ENCODE results near the gene PDIA4.
"Not testable (repeated sequence)": the region's sequence is repeated elsewhere in the genome, so short reads cannot be mapped to it uniquely, and the experiment has no call there.

The PDIA4 gene

DNA sequence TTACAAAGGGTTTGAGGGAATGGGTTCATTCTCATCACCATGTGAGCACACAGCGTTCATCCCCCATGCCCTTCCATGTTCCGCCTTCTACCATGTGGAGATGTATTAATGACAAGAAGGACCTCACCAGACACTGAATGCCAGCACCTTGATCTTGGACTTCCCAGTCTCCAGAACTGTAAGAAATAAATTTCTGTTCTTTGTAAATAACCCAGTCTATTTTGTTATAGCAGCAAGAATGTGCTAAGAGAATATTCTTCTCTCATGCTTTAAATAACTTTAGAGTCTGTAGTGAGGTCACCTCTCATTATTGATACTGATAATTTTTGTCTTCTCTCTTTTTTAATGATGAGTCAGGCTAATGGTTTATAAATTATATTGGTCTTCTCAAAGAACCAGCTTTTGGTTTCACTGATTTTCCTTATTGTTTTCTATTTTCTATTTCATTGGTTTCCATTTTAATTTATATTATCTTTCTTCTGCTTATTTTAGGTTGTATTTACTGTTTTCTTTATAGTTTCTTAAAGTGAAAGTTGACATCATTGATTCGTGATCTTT lies 3.1 kb upstream of the PDIA4 start:
- DNase-seq: no peak

DNA sequence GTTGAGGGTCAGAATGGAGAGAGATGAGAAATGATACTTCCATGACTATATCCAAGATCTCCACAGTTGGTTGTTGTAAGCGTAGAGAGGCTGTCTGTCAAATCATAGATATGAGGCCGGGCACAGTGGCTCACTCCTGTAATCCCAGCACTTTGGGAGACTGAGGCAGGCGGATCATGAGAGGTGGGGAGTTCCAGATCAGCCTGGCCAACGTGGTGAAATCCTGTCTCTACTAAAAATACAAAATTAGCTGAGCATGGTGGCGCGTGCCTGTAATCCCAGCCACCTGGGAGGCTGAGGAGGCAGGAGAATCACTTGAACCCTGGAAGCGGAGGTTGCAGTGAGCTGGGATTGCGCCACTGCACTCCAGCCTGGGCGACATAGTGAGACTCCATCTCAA lies 2.1 kb upstream of the PDIA4 start:
- not testable (repeated sequence) for DNase-seq

DNA sequence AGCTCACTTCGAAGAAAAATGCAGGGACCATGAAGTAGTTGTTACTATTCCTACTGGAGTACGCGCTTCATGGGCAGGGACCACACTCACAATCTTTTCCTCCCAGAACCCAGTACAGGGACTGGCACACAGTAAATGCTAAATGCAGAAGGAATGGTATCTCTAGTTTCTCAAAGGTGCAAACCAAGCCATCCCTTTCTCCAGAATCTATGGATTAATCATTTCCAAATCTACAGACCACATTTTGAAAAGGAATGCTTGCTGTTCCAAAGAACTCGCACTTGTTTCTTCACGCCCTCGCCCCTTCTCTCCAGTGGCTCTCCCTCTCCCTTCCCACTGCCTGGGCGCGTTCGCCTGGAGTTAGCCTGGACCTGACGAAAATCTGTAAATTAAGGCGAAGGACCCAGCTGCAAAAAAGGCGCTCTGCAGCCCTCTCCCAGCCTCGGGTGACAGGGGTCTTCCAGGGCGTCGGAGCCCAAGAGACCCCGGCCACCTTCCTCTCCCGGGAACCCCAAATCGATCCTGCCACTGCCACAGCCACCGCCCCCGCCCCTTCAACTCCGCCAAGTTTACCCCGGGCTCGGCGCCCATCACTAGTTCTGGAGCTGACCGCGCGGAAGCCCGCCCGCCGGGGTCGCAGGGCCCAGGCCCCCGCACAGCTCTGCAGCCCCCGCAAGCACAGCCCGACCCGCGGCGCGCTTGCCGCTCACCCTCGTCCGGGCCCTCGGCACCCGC lies 527 bp downstream of the PDIA4 start:
- no peak for DNase-seq

DNA sequence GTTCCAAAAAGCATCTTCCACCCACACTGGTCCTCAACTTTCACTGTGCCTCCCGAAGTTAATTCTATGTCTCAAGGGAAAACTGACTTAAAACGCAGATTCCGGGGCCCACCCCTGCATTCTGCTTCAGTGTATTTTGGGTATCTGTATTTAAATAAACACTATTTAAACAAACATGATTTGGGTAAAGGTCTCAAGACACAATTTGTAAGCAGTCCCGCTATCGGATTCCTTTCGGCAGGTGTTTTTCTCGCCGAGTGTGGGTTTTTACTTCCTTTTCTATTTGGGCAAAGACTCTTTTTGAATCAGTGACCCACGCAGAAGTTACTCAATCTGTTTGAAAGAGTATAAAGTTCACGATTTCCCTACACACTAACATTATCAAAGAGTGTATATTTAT lies 1.2 kb downstream of the PDIA4 start:
- no peak for DNase-seq

DNA sequence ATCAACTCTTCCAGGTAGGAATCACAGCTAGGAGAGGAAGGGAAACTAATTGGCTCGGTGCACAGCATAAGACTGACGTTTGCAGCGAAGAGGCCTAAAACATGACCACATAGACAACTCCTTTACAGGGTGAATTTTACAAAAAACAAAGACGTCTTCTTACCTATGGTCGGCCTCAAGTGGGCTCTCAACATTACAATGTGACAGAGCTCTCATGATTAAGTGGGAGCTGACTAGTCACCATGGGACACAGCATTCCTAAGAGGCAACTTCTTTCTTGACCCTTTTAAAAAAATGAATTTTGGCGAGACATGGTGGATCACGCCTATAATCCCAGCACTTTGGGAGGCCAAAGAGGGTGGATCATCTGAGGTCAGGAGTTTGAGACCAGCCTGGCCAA lies 4.6 kb downstream of the PDIA4 start:
- no peak for DNase-seq

DNA sequence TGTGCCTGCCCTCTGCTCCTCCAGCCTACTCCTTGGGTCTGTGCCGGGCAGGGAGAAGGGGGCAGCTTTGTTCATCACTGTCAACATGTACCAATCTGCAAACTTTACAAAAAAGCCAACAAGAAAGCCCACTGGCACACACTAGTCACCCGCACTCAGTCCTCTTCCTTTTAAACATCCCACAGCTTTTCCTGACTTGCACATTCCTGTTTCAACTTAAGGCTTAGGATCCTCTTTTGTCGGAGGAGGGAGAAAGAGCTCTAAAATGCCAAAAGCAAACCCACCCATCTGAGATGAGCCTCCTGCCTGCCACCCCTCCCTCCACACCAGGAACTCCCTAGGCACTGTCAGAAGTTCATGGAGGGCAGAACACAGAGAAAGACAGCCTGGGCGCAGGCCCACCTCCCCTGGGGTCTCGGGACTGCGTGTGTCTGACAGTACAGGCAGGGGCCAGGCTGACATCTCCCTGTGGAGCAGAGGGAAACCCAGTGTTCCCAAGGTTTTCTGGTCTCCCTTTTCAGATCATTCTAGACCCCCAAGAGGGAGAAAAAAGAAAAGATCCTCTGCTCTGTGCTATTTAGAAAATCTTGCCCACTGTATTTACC lies 5.4 kb downstream of the PDIA4 start:
- no peak for DNase-seq

DNA sequence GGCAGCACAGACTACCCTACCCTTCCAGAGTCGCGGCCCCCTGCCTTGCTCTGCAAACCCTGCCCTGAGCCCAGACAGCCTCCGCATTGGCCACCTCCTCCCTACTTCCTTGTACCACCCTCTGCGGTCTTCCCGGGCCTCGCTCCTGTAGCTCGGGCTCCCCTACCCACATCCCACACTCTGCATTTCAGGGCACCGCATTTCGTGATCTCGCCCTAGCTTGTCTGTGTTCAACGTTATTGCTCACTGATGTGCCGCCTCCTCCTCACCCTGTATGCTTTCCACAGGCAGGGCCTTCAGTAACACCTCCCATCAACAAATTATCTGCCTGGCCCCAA lies 6.6 kb downstream of the PDIA4 start:
- no peak for DNase-seq

DNA sequence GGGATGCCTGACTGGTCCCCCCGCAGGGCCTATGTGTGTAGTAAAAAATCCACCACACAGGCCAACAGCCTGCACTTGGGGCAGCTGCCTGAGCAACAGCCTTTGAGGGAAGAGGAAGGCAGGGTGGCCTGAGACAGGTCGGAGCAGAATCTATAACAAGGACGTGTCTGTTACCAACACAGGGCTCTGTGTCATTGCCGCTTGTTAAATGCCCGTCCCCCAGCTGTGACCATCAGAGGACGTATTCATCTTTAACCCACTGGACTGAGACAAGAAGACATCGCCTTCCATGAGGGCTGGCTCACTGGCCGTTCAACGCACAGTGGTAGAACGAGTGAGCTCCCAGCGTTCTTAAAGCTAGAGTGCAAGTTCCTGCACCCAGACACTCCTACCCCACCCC lies 7.8 kb downstream of the PDIA4 start:
- DNase-seq: no peak

DNA sequence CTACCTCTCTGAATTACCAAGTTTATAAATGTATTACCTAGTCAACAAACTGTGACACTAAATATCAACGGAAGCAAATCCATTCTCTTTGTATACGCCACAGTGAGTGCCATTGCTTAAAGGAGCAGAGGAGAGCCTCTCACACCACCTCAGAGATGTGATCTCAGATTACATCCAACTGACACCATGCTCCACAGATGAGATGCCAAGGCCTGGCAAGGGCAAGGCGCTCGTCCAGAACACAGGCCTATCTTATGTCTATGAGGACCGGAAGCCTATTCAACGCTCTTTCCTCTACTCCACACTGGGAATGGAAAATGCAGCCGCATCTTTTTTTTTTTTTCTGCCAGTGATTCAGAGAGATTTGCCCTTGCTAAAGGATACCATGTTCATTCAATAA lies 11.4 kb downstream of the PDIA4 start:
- no peak for DNase-seq

DNA sequence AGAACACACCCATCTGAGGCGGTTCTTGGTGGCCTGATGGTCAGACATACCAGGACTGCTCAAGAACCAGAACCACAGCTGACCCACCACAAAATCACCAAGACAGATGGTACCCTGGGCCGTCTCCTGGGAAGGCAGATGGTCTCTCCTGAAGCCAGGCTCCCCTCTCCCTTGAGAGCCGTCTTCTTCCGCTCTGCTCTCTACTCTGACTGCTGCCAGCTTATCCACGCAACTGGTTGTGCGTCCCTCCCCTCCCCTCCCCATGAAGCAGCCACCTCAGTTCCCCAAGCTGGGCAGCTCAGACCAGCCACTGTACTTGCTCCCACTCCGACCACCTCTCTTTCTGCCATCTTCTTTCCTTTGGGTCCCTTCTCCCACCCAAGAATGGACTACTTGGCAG lies 14.0 kb downstream of the PDIA4 start:
- DNase-seq: no peak

DNA sequence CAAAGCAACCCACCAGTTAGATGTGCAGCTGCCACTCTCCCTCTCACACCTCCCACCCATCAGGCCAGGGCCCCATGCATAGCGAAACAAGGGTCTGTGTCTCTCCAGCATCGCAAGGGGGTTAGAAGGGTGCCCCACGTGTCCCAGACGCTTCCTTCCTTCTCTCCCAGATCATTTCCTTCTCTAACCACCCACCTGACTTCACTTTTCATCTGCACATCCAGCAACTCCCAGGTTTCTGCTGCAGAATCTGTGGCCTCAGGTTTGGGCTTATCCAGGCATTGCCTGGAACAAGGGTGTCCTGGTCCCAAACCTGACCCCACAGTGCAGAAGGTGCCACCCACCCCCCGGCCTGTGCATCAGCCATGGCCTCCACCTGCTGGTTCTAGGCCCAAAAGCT lies 14.4 kb downstream of the PDIA4 start:
- no peak for DNase-seq

DNA sequence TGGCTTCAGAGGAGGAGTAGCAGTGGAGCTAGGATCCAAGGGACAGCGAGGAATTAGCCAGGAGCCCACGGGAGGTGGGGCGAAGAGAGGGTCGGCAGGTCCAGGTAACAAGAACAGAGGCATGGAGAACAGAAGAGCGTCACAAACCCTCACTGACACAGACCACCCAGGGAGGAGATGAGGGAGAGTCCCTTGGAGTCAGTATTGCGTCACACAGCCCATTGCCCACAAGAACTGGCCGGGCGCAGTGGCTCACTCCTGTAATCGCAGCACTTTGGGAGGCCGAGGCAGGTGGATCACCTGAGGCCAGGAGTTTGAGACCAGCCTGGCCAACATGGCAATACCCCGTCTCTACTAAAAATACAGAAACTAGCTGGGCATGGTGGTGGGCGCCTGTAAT lies 15.6 kb downstream of the PDIA4 start:
- not testable (repeated sequence) for DNase-seq

DNA sequence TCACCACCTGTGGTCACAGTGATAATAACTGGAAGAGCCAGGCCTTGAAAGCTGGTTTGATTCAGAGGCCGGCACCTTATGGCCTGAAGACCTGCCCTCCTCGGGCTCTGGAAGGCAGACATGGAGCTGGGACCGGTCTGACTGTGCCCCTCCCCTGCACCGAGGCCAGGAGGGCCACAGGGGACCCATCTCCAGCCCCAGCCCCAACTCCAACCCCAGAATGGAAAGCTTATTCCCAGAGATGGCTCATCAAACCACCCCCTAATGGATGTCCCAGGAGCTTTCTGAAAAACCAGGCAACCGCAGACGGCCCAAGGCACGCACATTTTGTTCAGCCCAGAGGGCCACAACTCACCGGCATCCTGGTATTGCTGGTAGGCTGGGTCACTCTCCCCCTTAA lies 16.8 kb downstream of the PDIA4 start:
- no peak for DNase-seq

DNA sequence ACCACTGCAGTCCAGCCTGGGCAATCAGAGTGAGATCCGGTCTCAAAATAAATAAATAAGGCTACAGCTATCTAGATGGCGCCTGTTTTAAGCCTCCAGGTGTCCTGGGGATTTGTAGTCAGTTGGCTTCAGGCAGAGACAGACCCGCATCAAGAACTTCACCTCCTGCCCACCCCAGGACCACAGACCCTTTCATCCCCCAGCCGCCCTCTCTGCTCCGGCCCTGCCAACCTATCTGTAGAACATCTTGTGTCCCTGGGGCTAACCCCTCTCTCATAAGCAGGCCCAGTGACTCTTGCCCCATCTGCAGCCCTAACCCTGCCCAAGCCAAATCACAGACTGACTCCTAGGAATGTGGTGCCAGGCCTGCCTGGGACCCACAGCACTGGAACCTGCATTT lies 17.9 kb downstream of the PDIA4 start:
- no peak for DNase-seq

DNA sequence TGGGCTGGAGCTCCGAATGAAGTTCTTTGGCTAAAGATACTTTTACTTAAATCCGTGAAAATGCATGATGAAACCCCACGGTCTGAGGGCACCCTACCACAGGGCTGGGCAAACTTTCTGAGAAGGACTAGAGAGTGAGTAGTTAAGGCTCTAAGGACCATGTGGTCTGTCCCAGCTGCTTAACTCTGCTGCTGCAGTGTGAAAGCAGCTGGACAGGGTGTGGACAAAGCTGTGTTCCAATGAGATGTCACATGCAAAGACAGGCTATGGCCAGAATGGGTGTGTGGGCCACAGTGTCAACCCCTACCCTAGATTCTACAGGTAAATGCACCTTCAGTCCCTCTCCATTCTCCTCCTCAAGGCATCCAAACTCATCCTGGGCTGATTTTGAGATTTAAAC lies 18.8 kb downstream of the PDIA4 start:
- DNase-seq: no peak

DNA sequence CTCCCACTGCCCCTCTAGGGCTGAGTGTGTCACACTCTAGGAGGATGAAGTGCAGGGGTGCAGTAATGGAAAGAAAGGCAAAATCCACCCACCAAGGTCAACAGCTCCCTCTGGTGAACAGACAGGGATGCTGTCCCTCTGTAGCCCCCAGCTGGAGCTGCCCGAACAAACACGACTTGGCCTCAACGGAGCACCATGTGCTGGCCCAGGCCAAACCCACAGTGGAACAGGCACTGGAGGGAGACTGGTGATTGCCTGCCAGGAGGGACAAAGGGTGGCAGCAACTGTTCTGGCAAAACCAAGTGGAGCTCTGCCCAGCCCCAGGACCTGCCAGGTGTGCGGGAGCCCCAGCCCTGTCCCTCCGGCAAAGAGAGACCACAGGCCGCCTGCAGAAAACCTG lies 20.7 kb downstream of the PDIA4 start:
- no peak for DNase-seq

DNA sequence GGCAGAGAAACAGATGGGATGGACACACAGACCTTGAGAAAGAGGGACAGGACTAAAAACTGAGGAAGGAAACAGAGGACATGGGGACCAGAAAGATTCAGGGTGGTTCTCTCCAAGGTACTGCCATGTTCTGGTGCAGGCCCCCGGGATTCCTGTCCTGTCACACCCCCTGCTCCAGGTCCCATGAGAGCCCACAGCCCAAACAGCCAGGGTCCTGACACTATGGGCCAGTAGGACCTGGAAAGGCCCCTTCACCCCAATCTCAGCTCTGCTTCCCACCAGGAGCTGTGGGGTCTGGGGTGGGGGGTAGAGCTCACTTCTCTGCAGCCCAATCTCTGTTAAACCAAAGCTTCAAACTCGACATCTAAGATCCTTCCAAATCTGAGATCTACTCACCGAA lies 21.2 kb downstream of the PDIA4 start:
- DNase-seq: no peak

DNA sequence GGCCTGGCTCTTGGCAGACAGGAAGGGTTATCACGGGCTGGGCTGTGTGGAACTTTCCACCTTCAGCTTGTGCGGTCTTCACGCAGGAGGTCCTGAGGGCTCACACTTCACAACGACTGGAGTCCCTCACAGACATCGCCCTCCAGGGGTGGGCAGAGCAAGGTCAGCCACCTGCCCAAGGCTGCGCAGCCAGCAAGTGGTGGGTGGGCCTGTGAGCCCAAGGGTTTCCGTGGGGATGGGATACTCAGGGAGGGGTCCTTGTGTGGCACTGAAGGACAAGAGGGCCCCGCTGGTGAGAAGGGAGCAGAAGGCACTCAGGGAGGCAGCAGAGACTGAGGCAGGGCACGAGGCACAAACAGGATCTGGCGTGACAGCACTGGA lies 22.0 kb downstream of the PDIA4 start:
- DNase-seq: no peak

DNA sequence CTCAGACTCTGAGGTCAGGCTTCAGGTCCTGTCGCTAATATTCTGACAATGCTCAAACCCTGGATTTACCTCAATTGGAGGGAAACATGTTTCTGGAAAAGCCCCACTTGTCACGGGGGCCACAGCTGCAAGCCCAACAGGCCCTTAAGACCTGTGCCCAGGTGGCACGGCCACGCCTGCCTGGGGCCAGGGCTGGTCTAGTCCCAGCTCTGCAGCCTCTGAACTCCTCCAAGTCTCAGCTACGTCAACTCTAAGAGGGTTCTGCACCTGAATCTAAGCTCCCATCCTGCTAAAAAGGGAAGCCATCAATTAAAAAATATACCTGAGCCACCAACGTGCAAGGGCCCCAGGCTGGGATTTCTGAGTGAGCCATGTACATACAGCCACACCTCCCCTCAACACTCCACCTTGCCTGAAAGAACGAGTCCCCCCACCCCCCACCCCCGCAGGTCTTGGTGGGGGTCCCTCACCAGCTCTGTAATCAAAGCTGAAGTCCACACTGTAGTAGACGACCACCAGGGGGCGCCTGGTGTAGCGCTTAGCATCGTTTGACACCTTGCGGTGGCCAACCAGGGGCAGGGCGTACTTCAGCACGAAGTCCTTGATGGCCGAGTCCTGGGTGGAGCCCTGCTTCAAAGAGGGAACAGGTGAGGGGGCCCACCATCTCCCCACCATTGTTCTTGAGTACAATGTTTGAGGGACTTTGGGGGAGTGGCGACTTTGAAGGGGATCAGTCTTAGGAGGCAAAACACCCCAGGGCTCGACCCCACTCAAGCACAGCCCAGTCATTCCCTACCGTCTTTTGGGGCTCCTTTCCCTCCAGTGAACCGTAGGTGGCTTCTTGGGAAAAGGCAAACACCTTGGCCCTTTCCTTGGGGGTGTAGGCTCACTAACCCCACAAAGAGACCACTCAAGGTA lies 22.6 kb downstream of the PDIA4 start:
- DNase-seq: no peak

DNA sequence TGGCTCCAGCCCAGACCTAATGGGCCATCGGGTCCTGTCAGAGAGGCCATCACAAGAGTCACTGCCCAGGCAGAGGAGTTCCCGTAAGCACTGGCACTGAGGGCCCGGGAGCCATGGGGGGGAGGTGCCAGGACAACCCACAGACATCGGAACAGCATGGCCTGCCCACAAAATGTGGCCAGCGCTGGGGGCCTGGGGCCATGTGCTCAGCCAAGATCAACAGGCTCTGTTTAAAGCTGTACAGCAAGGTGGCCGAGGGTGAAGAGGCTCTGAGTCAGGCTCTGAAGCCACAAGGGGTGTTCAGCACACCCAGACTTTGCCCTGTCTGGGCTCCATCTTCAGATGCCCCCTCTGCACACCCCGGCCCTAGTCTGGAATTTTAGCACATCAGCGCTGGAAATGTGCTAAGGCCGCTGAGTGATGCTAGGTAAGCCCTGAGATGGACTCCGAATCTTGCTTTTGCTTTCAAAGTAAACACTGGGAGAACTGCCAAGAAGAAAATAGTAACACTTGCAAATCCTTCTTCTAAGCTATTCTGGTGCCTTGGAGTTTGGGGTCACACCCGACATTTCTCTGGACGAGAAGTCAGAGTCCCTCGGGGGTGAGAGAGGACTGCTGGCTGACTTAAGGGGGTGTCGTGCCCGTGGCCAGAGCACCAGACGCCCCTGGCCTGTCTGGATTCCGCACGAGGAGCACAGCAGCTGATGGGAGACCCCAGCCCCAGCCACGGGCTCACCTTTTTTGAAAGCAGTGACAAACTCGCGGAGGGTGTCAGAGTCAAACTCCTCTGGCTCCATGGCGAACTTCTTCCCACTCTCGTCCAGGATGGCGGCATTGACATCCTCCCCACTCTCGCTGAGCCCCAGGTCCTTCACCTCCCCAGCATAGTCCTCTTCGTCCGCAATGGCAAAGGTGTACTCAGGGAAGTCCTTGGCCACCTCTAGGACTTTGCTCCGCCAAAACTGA lies 23.6 kb downstream of the PDIA4 start:
- DNase-seq: no peak

DNA sequence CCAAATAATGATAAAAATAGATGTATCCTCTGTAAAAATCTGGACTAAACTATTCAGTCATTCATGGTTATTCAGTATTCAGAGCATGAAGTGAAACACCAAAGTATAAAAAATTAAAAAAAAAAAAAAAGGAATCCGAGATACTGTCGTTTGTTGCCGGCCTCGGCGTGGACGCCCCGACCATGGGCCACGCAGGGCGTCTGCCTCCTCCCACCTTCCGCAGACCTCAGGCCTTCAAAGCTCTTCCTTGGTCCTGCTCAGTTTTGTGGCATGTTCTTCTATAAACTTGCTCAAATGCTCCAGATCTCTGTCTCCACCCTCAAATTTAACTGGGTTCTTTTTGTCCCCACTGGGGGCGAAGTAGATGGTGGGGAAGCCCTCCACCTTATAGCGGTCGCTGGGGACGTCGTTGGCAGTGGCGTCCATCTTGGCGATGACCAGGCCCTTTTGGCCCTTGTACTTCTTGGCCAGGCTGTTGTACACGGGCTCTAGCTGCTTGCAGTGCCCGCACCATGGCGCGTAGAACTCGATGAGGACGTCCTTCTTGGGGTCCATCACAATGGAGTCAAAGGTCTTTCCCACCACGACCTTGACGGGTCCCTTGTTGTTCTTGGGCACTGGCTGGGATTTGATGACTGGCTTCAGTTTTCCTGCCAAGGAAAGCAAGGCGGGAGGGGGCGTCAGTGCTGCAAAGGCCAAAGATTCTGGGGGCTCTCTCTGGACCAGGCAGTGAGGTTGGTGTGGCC lies 24.6 kb downstream of the PDIA4 start:
- DNase-seq: no peak

DNA sequence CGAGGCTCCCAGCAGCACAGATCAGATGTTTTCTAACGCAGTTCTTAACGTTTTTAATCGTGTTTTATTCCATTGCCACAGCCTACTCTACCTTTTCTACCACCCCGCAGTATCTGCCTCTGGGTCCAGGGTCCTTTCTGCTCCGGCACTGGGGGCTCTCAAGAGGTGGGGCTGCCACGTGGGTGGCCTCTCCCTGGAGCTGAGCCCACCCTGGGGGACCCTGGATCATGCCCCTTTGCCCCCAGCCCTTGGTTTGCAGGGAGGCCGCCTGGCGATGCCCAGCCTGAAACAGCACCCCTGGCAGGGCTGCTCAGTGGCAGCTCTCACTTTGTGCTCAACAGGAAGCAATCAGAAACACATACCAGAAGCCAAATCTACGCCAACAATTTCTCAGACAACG lies 25.3 kb downstream of the PDIA4 start:
- DNase-seq: no peak
